Measurements from ENCODE around the gene MICAL3. TPM values are rescaled to one million over a fixed set of nuclear protein-coding genes. Genes with fewer than 3 reads are reported as not detected.

The MICAL3 gene
- total RNA-seq, 3 donors from 2014 or later (not counting 1 experiment from before 2014, with no cell fraction given) = 17.1 to 36.3 (median 34.3) TPM

DNA sequence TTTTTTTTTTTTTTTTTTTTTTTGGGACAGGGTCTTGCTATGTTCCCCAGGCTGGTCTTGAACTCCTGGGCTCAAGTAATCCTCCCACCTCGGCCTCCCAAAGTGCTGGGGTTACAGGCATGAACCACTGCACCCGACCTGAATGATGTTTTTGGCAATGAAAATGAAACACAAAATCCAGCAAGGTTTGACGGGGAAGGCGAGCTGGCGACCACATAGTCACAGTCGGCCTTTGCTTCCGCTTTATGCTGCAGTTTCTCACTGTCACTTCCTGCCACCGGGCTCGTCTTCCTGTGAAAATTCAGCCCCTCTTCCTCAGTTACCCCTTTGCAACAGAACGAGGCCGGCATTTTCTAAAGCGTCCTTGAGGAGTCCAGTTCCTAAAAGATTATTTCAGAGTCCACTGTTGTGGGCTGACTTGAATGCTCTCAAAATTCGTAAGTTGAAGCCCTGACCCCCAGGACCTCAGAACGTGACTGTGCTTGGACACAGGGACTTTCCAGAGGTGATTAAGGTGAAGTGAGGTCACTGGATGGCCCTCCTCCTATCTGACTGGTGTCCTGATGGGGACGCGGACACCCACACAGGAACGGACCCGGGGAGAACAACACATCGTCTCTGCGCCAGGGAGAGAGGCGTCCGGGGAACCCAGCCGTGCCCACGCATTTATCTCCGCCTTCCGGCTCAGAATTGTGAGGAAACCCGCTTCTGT is 247.2 kb downstream of the MICAL3 start:
- Histone ChIP-seq H3K27me3 (ENCODE audit: control insufficient read depth, insufficient read depth, low read length) (no peaks in the 10 kb centered on the region), H3K4me3 (ENCODE audit: low read length) (peak overlapping the region; percentile 88), H3K9me3 (ENCODE audit: control insufficient read depth, insufficient read depth, low read length) (no peaks in the 10 kb centered on the region), H3K27ac (ENCODE audit: low read length) (peak overlapping the region; percentile 99), H3K4me1 (ENCODE audit: control insufficient read depth, insufficient read depth, low read length) (peaks cover 92% of the 10 kb centered on the region), H3K36me3 (ENCODE audit: control insufficient read depth, insufficient read depth, low read length) (no peaks in the 10 kb centered on the region)
- Mint-ChIP-seq H3K27me3 (ENCODE audit: low read depth in 2 of 2) (no peaks in the 10 kb centered on the region), H3K36me3 (no peaks in the 10 kb centered on the region), H3K4me1 (peaks cover 71 to 77% of the 10 kb centered on the region in 2 donors), H3K27ac (peak overlapping the region; percentile 98 to 99), H3K4me3 (peak overlapping the region; percentile 98), H3K9me3 (no peaks in the 10 kb centered on the region)
- TF ChIP-seq, protein P1, sequence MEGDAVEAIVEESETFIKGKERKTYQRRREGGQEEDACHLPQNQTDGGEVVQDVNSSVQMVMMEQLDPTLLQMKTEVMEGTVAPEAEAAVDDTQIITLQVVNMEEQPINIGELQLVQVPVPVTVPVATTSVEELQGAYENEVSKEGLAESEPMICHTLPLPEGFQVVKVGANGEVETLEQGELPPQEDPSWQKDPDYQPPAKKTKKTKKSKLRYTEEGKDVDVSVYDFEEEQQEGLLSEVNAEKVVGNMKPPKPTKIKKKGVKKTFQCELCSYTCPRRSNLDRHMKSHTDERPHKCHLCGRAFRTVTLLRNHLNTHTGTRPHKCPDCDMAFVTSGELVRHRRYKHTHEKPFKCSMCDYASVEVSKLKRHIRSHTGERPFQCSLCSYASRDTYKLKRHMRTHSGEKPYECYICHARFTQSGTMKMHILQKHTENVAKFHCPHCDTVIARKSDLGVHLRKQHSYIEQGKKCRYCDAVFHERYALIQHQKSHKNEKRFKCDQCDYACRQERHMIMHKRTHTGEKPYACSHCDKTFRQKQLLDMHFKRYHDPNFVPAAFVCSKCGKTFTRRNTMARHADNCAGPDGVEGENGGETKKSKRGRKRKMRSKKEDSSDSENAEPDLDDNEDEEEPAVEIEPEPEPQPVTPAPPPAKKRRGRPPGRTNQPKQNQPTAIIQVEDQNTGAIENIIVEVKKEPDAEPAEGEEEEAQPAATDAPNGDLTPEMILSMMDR (IDR thresholded peaks at IDR 0.05) = no peak
- DNase-seq (peak; percentile 66 to 90), ATAC-seq (peak; percentile 44 to 72 (median 60))
- intact Hi-C loops (cut with micrococcal nuclease) = loop anchor here (1.0 to 10.0 kb wide), 3 partner anchors 139 to 692 kb away; partner anchors contain the start of genes BCL2L13, IL17RA and PEX26
- 5% methylated on average over 27 of the region's 27 CpGs for WGBS (ENCODE audit: insufficient coverage)

DNA sequence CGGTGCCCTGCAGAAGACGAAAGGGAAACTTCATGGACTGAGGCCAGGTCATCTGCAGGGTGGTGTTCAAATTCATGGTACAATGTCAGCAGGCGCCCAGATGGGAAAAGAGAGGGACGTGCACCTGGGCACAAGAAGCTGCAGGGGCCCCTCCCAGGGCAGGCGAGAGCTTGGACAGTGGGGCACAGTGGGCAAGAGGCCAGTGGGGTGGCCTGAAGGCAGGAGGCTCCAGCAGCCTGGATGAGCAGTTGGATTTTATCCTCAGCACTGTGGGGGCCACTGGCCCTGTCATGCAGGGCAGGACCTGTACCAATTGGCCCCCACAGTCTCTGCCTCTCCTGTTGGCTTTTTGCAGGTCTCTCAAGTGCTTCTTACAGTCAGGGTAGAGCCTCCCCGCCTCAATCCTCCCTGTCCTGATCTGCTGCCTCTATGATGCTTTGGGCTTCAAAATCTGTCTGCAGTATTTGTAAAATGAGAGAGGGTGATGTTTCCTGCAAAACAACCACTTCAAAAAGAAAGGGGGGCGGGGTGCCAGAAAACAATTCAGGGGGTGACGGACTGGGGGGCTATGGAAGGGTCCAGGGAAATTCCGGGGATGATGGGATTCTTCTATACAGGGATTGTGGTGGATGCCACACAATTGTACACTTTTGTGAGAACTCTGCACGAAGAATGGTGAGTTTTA is 248.4 kb downstream of the MICAL3 start:
- Histone ChIP-seq H3K27ac (ENCODE audit: low read length) (peak overlapping the region; percentile 99), H3K9me3 (ENCODE audit: control insufficient read depth, insufficient read depth, low read length) (no peaks in the 10 kb centered on the region), H3K36me3 (ENCODE audit: control insufficient read depth, insufficient read depth, low read length) (no peaks in the 10 kb centered on the region), H3K4me1 (ENCODE audit: control insufficient read depth, insufficient read depth, low read length) (peaks cover 92% of the 10 kb centered on the region), H3K4me3 (ENCODE audit: low read length) (no peak overlapping the region), H3K27me3 (ENCODE audit: control insufficient read depth, insufficient read depth, low read length) (no peaks in the 10 kb centered on the region)
- Mint-ChIP-seq H3K27me3 (ENCODE audit: low read depth in 2 of 2) (no peaks in the 10 kb centered on the region), H3K36me3 (no peaks in the 10 kb centered on the region), H3K27ac (peak overlapping the region; percentile 98 to 99), H3K4me1 (peaks cover 65 to 74% of the 10 kb centered on the region in 2 donors), H3K9me3 (no peaks in the 10 kb centered on the region), H3K4me3 (peak overlapping the region; percentile 98)
- no peak for ATAC-seq
- intact Hi-C loops (cut with micrococcal nuclease) = loop anchor here (2.0 to 10.0 kb wide), 2 partner anchors 301 to 691 kb away; partner anchors contain the start of genes IL17RA and PEX26
- WGBS (ENCODE audit: insufficient coverage) = 83% methylated on average over 9 of the region's 10 CpGs
- DNase-seq = peak in 1 of 2 donors; percentile 64
- TF ChIP-seq, protein P1 (IDR thresholded peaks at IDR 0.05) = no peak

DNA sequence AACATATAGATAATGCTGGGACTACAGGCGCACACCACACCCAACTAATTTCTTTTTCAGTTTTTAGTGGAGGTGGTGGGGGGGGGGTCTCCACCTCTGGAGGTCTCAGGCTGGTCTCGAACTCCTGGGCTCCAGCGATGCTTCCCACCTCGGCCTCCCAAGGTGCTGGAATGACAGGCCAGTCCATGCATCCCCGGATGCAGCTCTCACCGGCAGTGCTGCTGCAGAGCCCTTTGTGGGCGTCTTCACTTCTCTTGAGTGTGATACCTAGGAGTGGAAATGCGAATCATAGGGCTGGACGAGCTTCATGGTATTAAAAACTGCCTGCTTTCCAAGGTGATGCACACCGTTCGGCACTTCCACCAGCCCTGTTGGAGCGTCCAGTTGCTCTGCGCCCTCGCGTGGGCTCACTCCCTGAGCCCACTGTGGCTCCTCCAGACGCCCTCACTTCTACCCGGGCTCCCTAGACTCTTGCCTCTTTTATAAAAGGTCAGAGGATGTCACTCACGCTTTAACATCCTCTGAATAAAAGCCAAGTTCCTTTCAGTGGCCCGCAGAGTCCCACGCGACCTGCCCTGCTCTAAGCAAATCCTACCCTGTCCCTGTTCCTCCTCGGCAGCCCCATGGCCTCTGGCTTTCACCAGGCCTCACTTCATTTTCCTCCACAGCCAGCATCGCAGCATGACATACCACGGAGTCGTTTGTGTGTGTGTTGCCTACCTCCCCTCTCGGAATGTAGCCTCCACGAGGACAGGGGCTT is 249.3 kb downstream of the MICAL3 start:
- no peaks in the 10 kb centered on the region for H3K36me3 Mint-ChIP-seq
- H3K27ac Mint-ChIP-seq = peak overlapping the region; percentile 98 to 99
- ATAC-seq = no peak
- Histone ChIP-seq H3K27ac (ENCODE audit: low read length) (peak overlapping the region; percentile 99), H3K9me3 (ENCODE audit: control insufficient read depth, insufficient read depth, low read length) (no peaks in the 10 kb centered on the region), H3K36me3 (ENCODE audit: control insufficient read depth, insufficient read depth, low read length) (no peaks in the 10 kb centered on the region), H3K4me1 (ENCODE audit: control insufficient read depth, insufficient read depth, low read length) (peaks cover 92% of the 10 kb centered on the region), H3K4me3 (ENCODE audit: low read length) (no peak overlapping the region), H3K27me3 (ENCODE audit: control insufficient read depth, insufficient read depth, low read length) (no peaks in the 10 kb centered on the region)
- intact Hi-C loops (cut with micrococcal nuclease) = loop anchor here (10.0 kb wide), 1 partner anchor 690 kb away; the partner anchor contains the start of gene IL17RA
- peak overlapping the region; percentile 98 for H3K4me3 Mint-ChIP-seq
- peak in 1 of 2 donors; percentile 40 for DNase-seq
- H3K27me3 Mint-ChIP-seq (ENCODE audit: low read depth in 2 of 2) = no peaks in the 10 kb centered on the region
- H3K9me3 Mint-ChIP-seq = no peaks in the 10 kb centered on the region
- peaks cover 66 to 70% of the 10 kb centered on the region in 2 donors for H3K4me1 Mint-ChIP-seq
- TF ChIP-seq, protein P1 (IDR thresholded peaks at IDR 0.05) = no peak
- WGBS (ENCODE audit: insufficient coverage) = 73% methylated on average over 26 of the region's 27 CpGs

All from natural killer cell (primary cell).